Nephron progenitor cell (in vitro differentiated cells): ENCODE measurements around the gene ADAMTS9.
A peak's percentile ranks its signal among the peaks of the same experiment; 100 is the strongest.

ENCODE experiments used
- DNase-seq: peaks from one replicate; pipeline ENCODE4 v3.0.0; 2021
- H3K27ac Mint-ChIP-seq: 2 replicates; pipeline ENCODE4 v1.8.0; 2021; ENCODE audit warnings: mild to moderate bottlenecking, moderate library complexity, mixed read lengths
- H3K27me3 Mint-ChIP-seq: 2 replicates; pipeline ENCODE4 v1.8.0; 2021; ENCODE audit warnings: mild to moderate bottlenecking, low read depth, mixed read lengths; ENCODE audit not compliant: poor library complexity
- H3K36me3 Mint-ChIP-seq: 2 replicates; pipeline ENCODE4 v1.8.0; 2021; ENCODE audit warnings: low read depth, mixed read lengths
- H3K4me1 Mint-ChIP-seq: 2 replicates; pipeline ENCODE4 v1.8.0; 2021; ENCODE audit warnings: mixed read lengths
- H3K4me3 Mint-ChIP-seq: 2 replicates; pipeline ENCODE4 v1.8.0; 2021; ENCODE audit warnings: mild to moderate bottlenecking, moderate library complexity, mixed read lengths
- H3K9me3 Mint-ChIP-seq: 2 replicates; pipeline ENCODE4 v1.8.0; 2021; ENCODE audit warnings: mild to moderate bottlenecking, moderate library complexity, mixed read lengths
- TF ChIP-seq, protein P1 (sequence below): fragments of 200-600 bp; sonication (generic); IDR thresholded peaks from 2 replicates; pipeline ENCODE4 v1.5.0; 2021; ENCODE audit warnings: antibody characterized with exemption

Gene ADAMTS9

DNA sequence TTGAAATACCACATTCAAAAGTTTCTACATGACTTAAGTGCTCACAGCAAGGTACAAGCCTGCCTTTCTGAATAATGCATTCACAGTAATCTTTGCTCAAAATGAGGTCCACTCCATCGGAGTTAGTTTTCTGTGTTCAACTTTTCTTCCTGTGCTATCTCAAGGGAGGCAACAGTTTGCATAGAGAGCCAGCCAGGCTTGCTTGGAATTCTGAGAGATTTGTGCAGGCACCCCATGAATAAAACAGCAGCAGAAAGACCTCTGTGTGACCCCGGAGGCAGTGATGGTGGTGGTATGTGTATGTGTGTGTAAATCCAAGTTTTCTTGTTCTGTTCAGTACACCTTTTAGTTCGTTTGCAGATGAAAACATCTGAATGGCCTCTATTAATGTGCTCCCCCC lies 124.0 kb downstream of the ADAMTS9 start:
- Mint-ChIP-seq H3K4me1 (peaks cover 23% of the 10 kb centered on the region), H3K9me3 (no peaks in the 10 kb centered on the region), H3K36me3 (peaks cover 34% of the 10 kb centered on the region), H3K27ac (peak overlapping the region; percentile 61), H3K27me3 (peaks cover 12% of the 10 kb centered on the region), H3K4me3 (no peak overlapping the region)
- TF ChIP-seq, protein P1, sequence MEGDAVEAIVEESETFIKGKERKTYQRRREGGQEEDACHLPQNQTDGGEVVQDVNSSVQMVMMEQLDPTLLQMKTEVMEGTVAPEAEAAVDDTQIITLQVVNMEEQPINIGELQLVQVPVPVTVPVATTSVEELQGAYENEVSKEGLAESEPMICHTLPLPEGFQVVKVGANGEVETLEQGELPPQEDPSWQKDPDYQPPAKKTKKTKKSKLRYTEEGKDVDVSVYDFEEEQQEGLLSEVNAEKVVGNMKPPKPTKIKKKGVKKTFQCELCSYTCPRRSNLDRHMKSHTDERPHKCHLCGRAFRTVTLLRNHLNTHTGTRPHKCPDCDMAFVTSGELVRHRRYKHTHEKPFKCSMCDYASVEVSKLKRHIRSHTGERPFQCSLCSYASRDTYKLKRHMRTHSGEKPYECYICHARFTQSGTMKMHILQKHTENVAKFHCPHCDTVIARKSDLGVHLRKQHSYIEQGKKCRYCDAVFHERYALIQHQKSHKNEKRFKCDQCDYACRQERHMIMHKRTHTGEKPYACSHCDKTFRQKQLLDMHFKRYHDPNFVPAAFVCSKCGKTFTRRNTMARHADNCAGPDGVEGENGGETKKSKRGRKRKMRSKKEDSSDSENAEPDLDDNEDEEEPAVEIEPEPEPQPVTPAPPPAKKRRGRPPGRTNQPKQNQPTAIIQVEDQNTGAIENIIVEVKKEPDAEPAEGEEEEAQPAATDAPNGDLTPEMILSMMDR = no peak
- no peak for DNase-seq

DNA sequence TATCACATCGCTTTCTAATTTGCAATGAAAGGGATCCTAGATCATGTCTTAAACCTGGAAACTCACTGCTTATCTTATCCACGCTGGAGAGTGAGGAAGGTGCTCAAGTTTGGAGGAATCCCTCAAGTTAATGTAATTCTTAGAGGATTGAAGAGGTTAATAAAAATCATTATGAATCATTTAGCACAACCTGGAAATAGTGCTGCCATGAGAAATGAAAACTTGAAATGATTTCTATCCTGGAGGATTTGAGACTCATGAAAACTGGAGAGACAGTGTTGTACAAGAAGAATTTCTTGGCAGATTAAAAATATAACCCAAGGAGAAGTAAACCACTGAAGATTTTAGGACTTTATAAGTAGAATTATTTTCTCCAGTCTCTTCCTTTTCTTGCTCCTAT lies 125.9 kb downstream of the ADAMTS9 start:
- Mint-ChIP-seq H3K27me3 (peaks cover 9% of the 10 kb centered on the region), H3K4me1 (peaks cover 23% of the 10 kb centered on the region), H3K9me3 (no peaks in the 10 kb centered on the region), H3K4me3 (no peak overlapping the region), H3K27ac (no peak overlapping the region), H3K36me3 (peaks cover 43% of the 10 kb centered on the region)
- no peak for DNase-seq
- TF ChIP-seq, protein P1 = no peak

DNA sequence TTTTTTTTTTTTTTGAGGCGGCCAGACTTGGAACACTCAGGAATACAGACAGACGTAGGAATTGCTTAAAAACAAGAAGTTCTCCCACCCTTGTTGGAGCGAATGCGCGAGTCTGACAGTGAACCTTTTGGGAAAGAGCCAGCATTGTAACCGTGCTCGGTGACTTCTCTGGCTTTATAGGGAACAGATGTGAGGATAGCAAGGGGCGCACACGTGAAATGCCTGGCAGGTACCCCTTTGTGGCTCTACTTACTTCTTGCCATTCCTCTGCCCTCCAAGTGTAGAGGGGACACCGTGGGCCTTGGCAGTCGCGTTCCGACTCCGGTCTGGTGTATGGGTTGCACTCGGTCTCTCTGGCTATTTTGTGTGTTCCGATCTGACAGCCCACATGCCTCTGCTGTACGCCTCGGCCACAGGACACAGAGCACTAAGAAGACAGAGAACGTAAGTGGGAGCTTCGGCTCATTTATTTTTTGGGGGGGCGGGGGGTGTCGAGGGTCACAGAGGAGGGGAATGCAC lies 126.4 kb downstream of the ADAMTS9 start:
- H3K27ac Mint-ChIP-seq = no peak overlapping the region
- peaks cover 48% of the 10 kb centered on the region for H3K36me3 Mint-ChIP-seq
- no peak for DNase-seq
- peaks cover 9% of the 10 kb centered on the region for H3K27me3 Mint-ChIP-seq
- H3K9me3 Mint-ChIP-seq = no peaks in the 10 kb centered on the region
- H3K4me1 Mint-ChIP-seq = peaks cover 23% of the 10 kb centered on the region
- H3K4me3 Mint-ChIP-seq = no peak overlapping the region
- TF ChIP-seq, protein P1 = no peak

DNA sequence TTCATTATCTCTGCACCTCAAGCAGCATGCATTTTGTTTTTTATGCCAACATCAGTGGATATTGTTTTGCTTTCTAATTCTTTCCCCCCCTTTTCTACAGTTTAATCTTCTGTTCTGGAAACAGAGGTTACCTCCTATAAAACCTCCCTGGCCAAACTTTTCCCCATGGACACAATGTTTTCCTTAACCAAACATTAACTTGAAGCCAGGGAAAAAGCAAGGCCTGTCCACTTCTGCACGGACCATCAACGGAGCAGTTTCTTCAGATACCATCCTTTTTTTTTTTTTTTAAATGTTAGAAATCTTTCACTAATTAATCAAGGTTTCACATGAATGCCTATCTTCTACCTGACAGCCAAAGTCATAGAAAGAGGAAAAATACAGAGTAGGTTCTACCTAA lies 127.0 kb downstream of the ADAMTS9 start:
- H3K9me3 Mint-ChIP-seq = no peaks in the 10 kb centered on the region
- peaks cover 9% of the 10 kb centered on the region for H3K27me3 Mint-ChIP-seq
- TF ChIP-seq, protein P1 = no peak
- peaks cover 23% of the 10 kb centered on the region for H3K4me1 Mint-ChIP-seq
- peaks cover 51% of the 10 kb centered on the region for H3K36me3 Mint-ChIP-seq
- no peak for DNase-seq
- no peak overlapping the region for H3K27ac Mint-ChIP-seq
- no peak overlapping the region for H3K4me3 Mint-ChIP-seq

DNA sequence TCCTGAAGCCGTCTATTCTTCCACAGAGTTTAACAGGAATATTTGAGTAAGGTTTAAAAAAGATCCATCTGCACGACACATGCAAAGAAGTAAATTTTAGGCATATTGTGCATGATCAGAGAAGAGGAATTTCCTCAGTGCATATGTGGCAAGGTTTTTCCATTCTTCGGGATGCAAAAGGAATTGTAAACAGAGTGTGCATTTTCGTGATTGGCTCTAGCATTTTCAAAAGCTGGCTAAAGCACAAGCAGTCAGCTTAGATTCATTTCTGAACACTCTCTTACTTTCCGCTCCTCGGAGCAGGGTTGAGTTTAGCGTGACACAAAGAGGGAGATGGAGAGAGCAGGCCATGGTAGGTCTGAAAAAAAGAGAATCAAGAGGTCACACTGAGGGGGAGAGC lies 128.2 kb downstream of the ADAMTS9 start:
- no peak overlapping the region for H3K27ac Mint-ChIP-seq

DNA sequence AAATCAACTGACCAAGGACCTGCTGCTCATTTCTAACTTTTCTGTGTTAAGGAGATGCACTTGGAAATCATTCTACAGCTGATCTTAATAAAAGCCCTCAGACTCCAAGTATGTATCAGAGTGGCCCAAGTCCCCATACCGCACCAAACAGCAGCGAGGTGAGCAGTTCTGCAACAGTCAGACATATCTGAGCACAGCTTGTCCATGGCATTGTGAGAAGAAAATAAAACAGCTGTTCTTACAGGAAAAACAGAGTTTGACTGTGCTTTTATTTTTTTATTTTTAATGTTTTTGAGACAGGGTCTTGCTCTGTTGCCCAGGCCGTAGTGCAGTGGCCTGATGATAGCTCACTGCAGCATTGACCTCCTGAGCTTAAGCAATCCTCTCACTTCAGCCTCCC lies 131.8 kb downstream of the ADAMTS9 start:
- H3K9me3 Mint-ChIP-seq = no peaks in the 10 kb centered on the region
- H3K36me3 Mint-ChIP-seq = peaks cover 83% of the 10 kb centered on the region
- no peak overlapping the region for H3K4me3 Mint-ChIP-seq
- no peak overlapping the region for H3K27ac Mint-ChIP-seq
- peaks cover 23% of the 10 kb centered on the region for H3K4me1 Mint-ChIP-seq
- TF ChIP-seq, protein P1 = no peak
- DNase-seq = no peak
- H3K27me3 Mint-ChIP-seq = peaks cover 5% of the 10 kb centered on the region

More for the DNA sequence above, 128.2 kb downstream of the ADAMTS9 start:
- Mint-ChIP-seq H3K36me3 (peaks cover 60% of the 10 kb centered on the region), H3K9me3 (no peaks in the 10 kb centered on the region), H3K4me3 (no peak overlapping the region), H3K27me3 (peaks cover 11% of the 10 kb centered on the region), H3K4me1 (peaks cover 28% of the 10 kb centered on the region)
- no peak for DNase-seq
- TF ChIP-seq, protein P1 = no peak
